GM12865 (cell line): ENCODE measurements around the gene HM13.

Experiments used
- DNase-seq: peaks from one replicate; pipeline ENCODE4 v3.0.0; 2010; ENCODE audit warnings: low read depth
- H3K4me3 ChIP-seq: 2 replicates; pipeline ENCODE4 v1.5.1; 2011; ENCODE audit warnings: mild to moderate bottlenecking, low read depth, low read length, control low read depth
- CTCF ChIP-seq: IDR thresholded peaks from 2 replicates; pipeline ENCODE4 v1.5.1; 2011; ENCODE audit warnings: low read length, control low read depth, low read depth, inconsistent platforms; ENCODE audit not compliant: insufficient read depth; ENCODE audit errors: missing control alignments

The HM13 gene

GRCh38 chr20:31596831-31597480, 82.7 kb downstream of the HM13 start:
- no peak for DNase-seq
- H3K4me3 ChIP-seq: no peak overlapping the region
- no peak for TF ChIP-seq CTCF

GRCh38 chr20:31597481-31597855, 83.2 kb downstream of the HM13 start:
- TF ChIP-seq CTCF: no peak
- no peak for DNase-seq
- H3K4me3 ChIP-seq: no peak overlapping the region

- TF ChIP-seq CTCF: no peak
- no peak for DNase-seq
- no peak overlapping the region for H3K4me3 ChIP-seq
These were observed 88.2 kb downstream of the HM13 start for GRCh38 chr20:31602431-31602778.

GRCh38 chr20:31602779-31603441, 88.7 kb downstream of the HM13 start:
- peak; percentile 93 for DNase-seq
- peak overlapping the region; percentile 24; the same call in 1 of the 2 replicates for H3K4me3 ChIP-seq
- TF ChIP-seq CTCF: no peak

- peak; percentile 94 for DNase-seq
These were observed 89.8 kb downstream of the HM13 start for GRCh38 chr20:31603822-31604566.

GRCh38 chr20:31604567-31605030, 90.4 kb downstream of the HM13 start:
- peak overlapping the region; percentile 69 for H3K4me3 ChIP-seq
- no peak for DNase-seq
- no peak for TF ChIP-seq CTCF

More at GRCh38 chr20:31603822-31604566, 89.8 kb downstream of the HM13 start:
- no peak for TF ChIP-seq CTCF
- peak overlapping the region; percentile 69 for H3K4me3 ChIP-seq
